IPS-20b (cell line): ENCODE measurements around the gene HNRNPU.

Experiments used
- H3K27ac ChIP-seq: one replicate; pipeline ENCODE4 v1.5.1; 2013; ENCODE audit warnings: low read length
- H3K27me3 ChIP-seq: 2 replicates; pipeline ENCODE4 v1.6.1; 2013; ENCODE audit warnings: mild to moderate bottlenecking, low read length, inconsistent platforms; ENCODE audit not compliant: insufficient read depth
- H3K36me3 ChIP-seq: 2 replicates; pipeline ENCODE4 v1.6.1; 2013; ENCODE audit warnings: low read depth, mild to moderate bottlenecking, inconsistent platforms, low read length, moderate library complexity; ENCODE audit not compliant: insufficient read depth
- H3K4me1 ChIP-seq: 2 replicates; pipeline ENCODE4 v1.6.1; 2013; ENCODE audit warnings: mild to moderate bottlenecking, control low read depth, inconsistent platforms, low read length, moderate library complexity; ENCODE audit not compliant: insufficient read depth
- H3K4me3 ChIP-seq: 2 replicates; pipeline ENCODE4 v1.5.1; 2013; ENCODE audit warnings: mild to moderate bottlenecking, low read length, inconsistent platforms
- H3K9ac ChIP-seq: 2 replicates; pipeline ENCODE4 v1.6.1; 2013; ENCODE audit warnings: low read depth, mild to moderate bottlenecking, inconsistent platforms, low read length, moderate library complexity
- H3K9me3 ChIP-seq: 2 replicates; pipeline ENCODE4 v1.6.1; 2013; ENCODE audit warnings: mild to moderate bottlenecking, low read depth, low read length, inconsistent platforms; ENCODE audit not compliant: insufficient read depth

HNRNPU gene

GRCh38 chr1:244864253-244865027 lies at the start of gene HNRNPU:
Gene HNRNPU, minus strand, starts transcription at chr1:244864543. Its CDS starts 236 bp downstream, at chr1:244864307.
- Histone ChIP-seq H3K4me1 (peaks cover 19% of the 10 kb centered on the region; the same call in 1 of the 2 replicates), H3K27ac (peak within 1 kb of the TSS; percentile 98), H3K9ac (peak within 1 kb of the TSS; percentile 95), H3K36me3 (peaks cover 39% of the 10 kb centered on the region), H3K4me3 (peak within 1 kb of the TSS; percentile 81), H3K9me3 (no peaks in the 10 kb centered on the region), H3K27me3 (no peaks in the 10 kb centered on the region)

DNA sequence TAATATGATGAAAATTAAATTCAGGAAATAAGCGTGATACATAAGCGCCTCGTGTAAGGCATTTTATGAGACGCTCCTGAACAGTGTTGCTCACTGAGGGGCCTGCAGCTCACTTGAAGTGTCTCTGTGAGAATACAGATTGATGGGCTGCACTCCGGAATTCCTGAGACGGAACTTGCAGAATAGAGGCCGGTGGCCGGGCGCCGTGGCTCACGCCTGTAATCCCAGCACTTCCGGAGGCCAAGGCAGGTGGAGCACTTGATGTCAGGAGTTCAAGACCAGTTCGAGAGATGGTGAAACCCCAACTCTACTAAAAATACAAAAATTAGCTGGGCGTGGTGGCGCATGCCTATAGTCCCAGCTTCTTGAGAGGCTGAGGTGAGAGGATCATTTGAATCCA lies 49.5 kb upstream of the HNRNPU start:
- H3K4me3 ChIP-seq: no peak overlapping the region
- H3K9me3 ChIP-seq: no peaks in the 10 kb centered on the region
- peaks cover 19% of the 10 kb centered on the region for H3K27me3 ChIP-seq
- no peaks in the 10 kb centered on the region for H3K36me3 ChIP-seq
- H3K27ac ChIP-seq: no peak overlapping the region
- no peaks in the 10 kb centered on the region for H3K4me1 ChIP-seq
- no peak overlapping the region for H3K9ac ChIP-seq

GRCh38 chr1:244904119-244904518 lies 39.8 kb upstream of the HNRNPU start:
- H3K9ac ChIP-seq: no peak overlapping the region
- H3K4me1 ChIP-seq: no peaks in the 10 kb centered on the region
- no peaks in the 10 kb centered on the region for H3K9me3 ChIP-seq
- H3K36me3 ChIP-seq: no peaks in the 10 kb centered on the region
- no peak overlapping the region for H3K4me3 ChIP-seq
- no peak overlapping the region for H3K27ac ChIP-seq
- H3K27me3 ChIP-seq: no peaks in the 10 kb centered on the region

GRCh38 chr1:244901400-244902015 lies 37.2 kb upstream of the HNRNPU start:
- no peaks in the 10 kb centered on the region for H3K27me3 ChIP-seq
- H3K4me1 ChIP-seq: no peaks in the 10 kb centered on the region
- H3K4me3 ChIP-seq: no peak overlapping the region
- H3K27ac ChIP-seq: no peak overlapping the region
- no peaks in the 10 kb centered on the region for H3K9me3 ChIP-seq
- H3K36me3 ChIP-seq: no peaks in the 10 kb centered on the region
- H3K9ac ChIP-seq: no peak overlapping the region

- Histone ChIP-seq H3K4me3 (no peak overlapping the region), H3K27me3 (no peaks in the 10 kb centered on the region), H3K9me3 (no peaks in the 10 kb centered on the region), H3K36me3 (no peaks in the 10 kb centered on the region), H3K9ac (no peak overlapping the region), H3K27ac (no peak overlapping the region), H3K4me1 (no peaks in the 10 kb centered on the region)
Observed at GRCh38 chr1:244897476-244898254, 33.3 kb upstream of the HNRNPU start.

DNA sequence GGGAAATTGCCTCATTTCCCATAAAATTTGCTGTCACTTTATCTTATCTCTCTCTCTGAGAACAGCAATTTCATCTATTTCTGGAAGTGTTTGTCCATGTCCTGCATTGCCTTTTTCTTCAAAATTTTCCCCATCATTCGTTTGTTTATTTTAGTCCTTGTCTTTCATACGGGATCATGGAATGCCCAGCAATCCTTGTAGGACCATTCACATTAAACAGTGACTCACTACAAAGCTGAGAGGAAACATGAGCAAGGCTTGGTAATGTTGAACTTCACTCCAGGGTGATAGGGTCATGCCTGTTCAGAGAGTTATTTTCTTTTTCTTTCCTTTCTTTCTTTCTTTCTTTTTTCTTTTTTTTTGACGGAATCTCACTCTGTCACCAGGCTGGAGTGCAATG lies 32.2 kb upstream of the HNRNPU start:
- Histone ChIP-seq H3K9ac (no peak overlapping the region), H3K27me3 (no peaks in the 10 kb centered on the region), H3K36me3 (no peaks in the 10 kb centered on the region), H3K9me3 (no peaks in the 10 kb centered on the region), H3K4me1 (no peaks in the 10 kb centered on the region), H3K4me3 (no peak overlapping the region), H3K27ac (no peak overlapping the region)

GRCh38 chr1:244893836-244894235 lies 29.5 kb upstream of the HNRNPU start:
- H3K27ac ChIP-seq: no peak overlapping the region
- no peak overlapping the region for H3K9ac ChIP-seq
- no peaks in the 10 kb centered on the region for H3K36me3 ChIP-seq
- no peaks in the 10 kb centered on the region for H3K9me3 ChIP-seq
- H3K4me1 ChIP-seq: no peaks in the 10 kb centered on the region
- no peaks in the 10 kb centered on the region for H3K27me3 ChIP-seq
- no peak overlapping the region for H3K4me3 ChIP-seq

DNA sequence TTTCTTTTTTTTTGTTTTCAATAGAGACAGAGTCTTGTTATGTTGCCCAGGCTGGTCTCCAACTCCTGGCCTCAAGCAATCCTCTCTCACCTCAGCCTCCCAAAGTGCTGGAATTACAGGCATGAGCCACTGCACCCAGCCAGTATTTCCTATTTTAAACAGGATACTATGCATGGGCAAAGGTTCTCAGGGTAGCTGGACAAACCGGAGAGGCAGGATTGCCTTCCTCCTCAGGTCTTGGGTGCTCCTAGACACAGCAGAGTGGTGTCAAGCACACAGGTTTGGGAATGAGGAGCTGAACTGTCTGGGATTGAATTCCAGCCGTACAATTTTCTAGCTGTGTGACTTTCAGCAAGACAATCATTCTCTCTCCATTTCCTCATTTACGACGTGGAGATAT lies 22.9 kb upstream of the HNRNPU start:
- Histone ChIP-seq H3K9me3 (no peaks in the 10 kb centered on the region), H3K27me3 (no peaks in the 10 kb centered on the region), H3K27ac (no peak overlapping the region)

GRCh38 chr1:244881552-244882280 lies 17.4 kb upstream of the HNRNPU start:
- no peaks in the 10 kb centered on the region for H3K9me3 ChIP-seq
- no peaks in the 10 kb centered on the region for H3K36me3 ChIP-seq
- peaks cover 7% of the 10 kb centered on the region; the same call in 1 of the 2 replicates for H3K4me1 ChIP-seq
- H3K9ac ChIP-seq: no peak overlapping the region
- no peak overlapping the region for H3K4me3 ChIP-seq
- H3K27ac ChIP-seq: no peak overlapping the region
- H3K27me3 ChIP-seq: no peaks in the 10 kb centered on the region

More for the DNA sequence above, 22.9 kb upstream of the HNRNPU start:
- Histone ChIP-seq H3K9ac (no peak overlapping the region), H3K4me1 (no peaks in the 10 kb centered on the region), H3K36me3 (no peaks in the 10 kb centered on the region), H3K4me3 (no peak overlapping the region)

DNA sequence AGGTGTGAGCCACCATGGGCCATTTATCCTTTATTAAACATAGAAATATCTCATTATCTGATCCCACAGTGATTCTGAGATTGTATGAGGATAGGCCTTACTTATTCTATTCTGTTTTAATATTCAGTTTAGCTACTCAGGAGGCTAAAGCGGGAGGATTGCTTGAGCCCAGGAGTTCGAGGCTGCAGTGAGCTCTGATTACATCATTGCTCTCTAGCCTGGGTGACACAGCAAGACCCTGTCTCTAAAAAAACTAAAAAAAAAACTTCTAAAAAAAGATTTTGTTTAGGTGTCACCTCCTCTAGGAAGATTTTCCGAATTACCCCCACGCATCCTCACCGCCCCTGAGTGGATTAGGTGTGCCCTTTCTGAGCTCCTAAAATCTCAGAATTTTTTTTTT lies 14.3 kb upstream of the HNRNPU start:
- no peak overlapping the region for H3K27ac ChIP-seq

DNA sequence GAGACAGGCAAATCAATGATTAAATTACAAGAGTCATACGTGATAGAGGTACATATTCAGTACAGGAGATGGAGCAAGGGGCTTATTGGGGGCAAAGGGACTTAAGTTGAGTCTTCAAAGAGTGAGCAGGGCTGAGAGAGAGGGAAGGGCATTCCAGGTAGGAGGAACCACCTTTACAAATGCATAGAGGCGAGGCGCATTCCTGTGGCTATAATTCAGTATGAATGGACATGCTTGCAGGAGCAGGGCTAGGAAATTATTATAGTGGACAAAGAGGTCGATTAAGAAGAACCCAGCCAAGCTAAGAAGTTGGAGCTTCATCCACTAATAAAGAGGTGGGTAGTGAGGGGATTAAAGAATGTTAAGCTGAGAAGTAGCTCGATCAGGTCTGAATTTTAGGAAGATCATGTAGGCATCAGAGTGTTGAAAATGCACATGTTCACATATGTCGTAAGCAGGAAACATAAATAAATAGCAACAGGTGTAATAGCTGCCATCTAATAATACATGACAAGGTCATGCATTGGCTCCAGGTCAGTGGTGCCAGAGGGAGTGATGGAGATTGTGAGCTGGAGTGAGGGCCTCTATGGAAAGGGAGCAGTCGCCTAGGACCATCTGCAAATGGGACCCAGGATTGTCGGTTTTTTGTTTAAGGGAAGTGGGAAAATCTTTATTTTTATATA lies 12.0 kb upstream of the HNRNPU start:
- Histone ChIP-seq H3K9me3 (no peaks in the 10 kb centered on the region), H3K27me3 (no peaks in the 10 kb centered on the region)

More for the DNA sequence above, 14.3 kb upstream of the HNRNPU start:
- H3K36me3 ChIP-seq: no peaks in the 10 kb centered on the region
- no peaks in the 10 kb centered on the region for H3K9me3 ChIP-seq
- H3K27me3 ChIP-seq: no peaks in the 10 kb centered on the region
- H3K4me1 ChIP-seq: peaks cover 20% of the 10 kb centered on the region; the same call in 1 of the 2 replicates
- no peak overlapping the region for H3K4me3 ChIP-seq
- no peak overlapping the region for H3K9ac ChIP-seq

More for the DNA sequence above, 12.0 kb upstream of the HNRNPU start:
- Histone ChIP-seq H3K4me3 (no peak overlapping the region), H3K36me3 (no peaks in the 10 kb centered on the region), H3K4me1 (peaks cover 12% of the 10 kb centered on the region; the same call in 1 of the 2 replicates), H3K9ac (no peak overlapping the region), H3K27ac (no peak overlapping the region)
